Activated naive CD4-positive, alpha-beta T cell treated with anti-CD3 and anti-CD28 coated beads, Interleukin-2, amount 10 ng/mL, durations not matched to agents 5 hours and 36 hours (primary cell): ENCODE data around the gene PSMB4. TPM values are rescaled to one million over a fixed set of nuclear protein-coding genes. Genes with fewer than 3 reads are reported as not detected.

Experiments used
- total RNA-seq, 2 experiments: library from RNA; stranded (reverse); gene quantifications; one replicate each; pipeline ENCODE4 v1.2.3, GENCODE V29; 2021

PSMB4 gene
- total RNA-seq = 100 to 1,000 TPM; 277 to 279 TPM

GRCh38 chr1:151399324-151400171 lies at the start of gene PSMB4:
Gene PSMB4 (plus strand): TSS chr1:151399573. CDS start chr1:151399588, 15 bp downstream.

GRCh38 chr1:151372058-151372934 lies 27.1 kb upstream of the PSMB4 start, which contains the start of gene SELENBP1:
Gene SELENBP1 (minus strand): TSS chr1:151372705. CDS start chr1:151372641, 64 bp downstream.

Other genes with a start within 250 kb of the PSMB4 start
- gene TNFAIP8L2, start 242.9 kb upstream of the PSMB4 start, total RNA-seq = 10 to 100 TPM; 41.8 to 42.4 TPM
- 1 to 10 TPM; 2.7 to 3.1 TPM for gene LYSMD1, start 233.7 kb upstream of the PSMB4 start, total RNA-seq
- gene SCNM1, start 233.4 kb upstream of the PSMB4 start, total RNA-seq = 10 to 100 TPM; 59.5 to 61.1 TPM
- 1 to 10 TPM; 3.2 to 4.4 TPM for gene TMOD4, start 223.6 kb upstream of the PSMB4 start, total RNA-seq
- gene VPS72, start 209.4 kb upstream of the PSMB4 start, total RNA-seq = 10 to 100 TPM; 74.6 to 77.0 TPM
- gene PIP5K1A, start 201.0 kb upstream of the PSMB4 start, total RNA-seq = 10 to 100 TPM; 57.7 to 59.3 TPM
- gene PSMD4, start 144.8 kb upstream of the PSMB4 start, total RNA-seq = 100 to 1,000 TPM; 163 to 173 TPM
- 10 to 100 TPM; 27.7 to 27.9 TPM for gene ZNF687, start 117.3 kb upstream of the PSMB4 start, total RNA-seq
- 10 to 100 TPM; 65.2 to 65.6 TPM for gene PI4KB, start 72.2 kb upstream of the PSMB4 start, total RNA-seq
- gene RFX5, start 52.3 kb upstream of the PSMB4 start, total RNA-seq = 10 to 100 TPM; 66.6 to 69.5 TPM
- gene SELENBP1, start 26.9 kb upstream of the PSMB4 start, total RNA-seq = not detected
- 10 to 100 TPM; 75.0 to 76.7 TPM for gene POGZ, start 59.9 kb downstream of the PSMB4 start, total RNA-seq
- under 1 TPM; 0.12 to 0.30 TPM for gene CGN, start 111.8 kb downstream of the PSMB4 start, total RNA-seq
- 1 to 10 TPM; 1.8 TPM for gene TUFT1, start 140.7 kb downstream of the PSMB4 start, total RNA-seq
- gene SNX27, start 212.5 kb downstream of the PSMB4 start, total RNA-seq = 10 to 100 TPM; 21.7 to 22.9 TPM